OCI-LY1 (cell line): ENCODE data around the gene MED15.

ENCODE experiments used
- H2AFZ ChIP-seq: fragments of 200-600 bp; sonication (generic), shearing (Covaris generic); 2 replicates; pipeline ENCODE4 v1.6.0; 2014; ENCODE audit warnings: antibody characterized with exemption, mild to moderate bottlenecking, low read length
- H3F3A ChIP-seq: fragments of 200-600 bp; sonication (generic), shearing (Covaris generic); 2 replicates; pipeline ENCODE4 v1.6.0; 2014; ENCODE audit warnings: mild to moderate bottlenecking, antibody characterized with exemption, low read length, moderate library complexity; ENCODE audit not compliant: insufficient read depth
- H3K27ac ChIP-seq: fragments of 200-600 bp; sonication (generic); 2 replicates; pipeline ENCODE4 v1.5.1; 2014; ENCODE audit warnings: low read length, mixed run types, mild to moderate bottlenecking, low read depth; ENCODE audit not compliant: poor library complexity, severe bottlenecking
- H3K27me3 ChIP-seq: fragments of 200-600 bp; sonication (generic); 2 replicates; pipeline ENCODE4 v1.6.0; 2014; ENCODE audit warnings: antibody characterized with exemption, mild to moderate bottlenecking, low read length, moderate library complexity; ENCODE audit not compliant: insufficient read depth
- H3K36me3 ChIP-seq: fragments of 200-600 bp; sonication (generic); 2 replicates; pipeline ENCODE4 v1.6.1; 2014; ENCODE audit warnings: mild to moderate bottlenecking, antibody characterized with exemption, low read length, moderate library complexity, mixed read lengths; ENCODE audit not compliant: insufficient read depth
- H3K4me1 ChIP-seq: fragments of 200-600 bp; sonication (generic); 2 replicates; pipeline ENCODE4 v1.5.1; 2014; ENCODE audit warnings: mild to moderate bottlenecking, low read length, moderate library complexity; ENCODE audit not compliant: insufficient read depth, severe bottlenecking
- H3K4me2 ChIP-seq: fragments of 200-600 bp; sonication (generic), shearing (Covaris generic); 2 replicates; pipeline ENCODE4 v1.6.1; 2014; ENCODE audit warnings: low read length
- H3K4me3 ChIP-seq: fragments of 200-600 bp; sonication (generic); 2 replicates; pipeline ENCODE4 v1.5.1; 2014; ENCODE audit warnings: low read length, low read depth, mild to moderate bottlenecking, mixed read lengths; ENCODE audit not compliant: poor library complexity, severe bottlenecking
- H3K79me2 ChIP-seq: fragments of 200-600 bp; shearing (Covaris generic); 2 replicates; pipeline ENCODE4 v1.6.1; 2016; ENCODE audit warnings: mixed run types, low read length, mixed read lengths; ENCODE audit not compliant: insufficient read depth
- H3K9ac ChIP-seq: fragments of 200-600 bp; sonication (generic), shearing (Covaris generic); 2 replicates; pipeline ENCODE4 v1.6.1; 2014; ENCODE audit warnings: mild to moderate bottlenecking, low read length, mixed read lengths
- H3K9me2 ChIP-seq: fragments of 200-600 bp; sonication (generic), shearing (Covaris generic); 2 replicates; pipeline ENCODE4 v1.6.1; 2014; ENCODE audit warnings: low read depth, mild to moderate bottlenecking, low read length, mixed read lengths
- H3K9me3 ChIP-seq: fragments of 200-600 bp; shearing (Covaris generic); 2 replicates; pipeline ENCODE4 v1.6.1; 2014; ENCODE audit warnings: low read length, mixed read lengths
- H4K20me1 ChIP-seq: fragments of 200-600 bp; sonication (generic), shearing (Covaris generic); 2 replicates; pipeline ENCODE4 v1.6.0; 2016; ENCODE audit warnings: mild to moderate bottlenecking, low read length; ENCODE audit not compliant: insufficient read depth
- CTCF ChIP-seq: fragments of 200-600 bp; sonication (generic), shearing (Covaris generic); IDR thresholded peaks from 2 replicates; pipeline ENCODE4 v1.5.1; 2017; ENCODE audit warnings: mild to moderate bottlenecking, antibody characterized with exemption, low read length, moderate library complexity, mixed read lengths
- EZH2 ChIP-seq: fragments of 200-600 bp; sonication (generic), shearing (Covaris generic); IDR thresholded peaks from 2 replicates; pipeline ENCODE4 v1.8.0; 2017; ENCODE audit warnings: borderline replicate concordance, mixed run types, mild to moderate bottlenecking, antibody characterized with exemption, low read length, moderate library complexity, mixed read lengths

The MED15 gene

DNA sequence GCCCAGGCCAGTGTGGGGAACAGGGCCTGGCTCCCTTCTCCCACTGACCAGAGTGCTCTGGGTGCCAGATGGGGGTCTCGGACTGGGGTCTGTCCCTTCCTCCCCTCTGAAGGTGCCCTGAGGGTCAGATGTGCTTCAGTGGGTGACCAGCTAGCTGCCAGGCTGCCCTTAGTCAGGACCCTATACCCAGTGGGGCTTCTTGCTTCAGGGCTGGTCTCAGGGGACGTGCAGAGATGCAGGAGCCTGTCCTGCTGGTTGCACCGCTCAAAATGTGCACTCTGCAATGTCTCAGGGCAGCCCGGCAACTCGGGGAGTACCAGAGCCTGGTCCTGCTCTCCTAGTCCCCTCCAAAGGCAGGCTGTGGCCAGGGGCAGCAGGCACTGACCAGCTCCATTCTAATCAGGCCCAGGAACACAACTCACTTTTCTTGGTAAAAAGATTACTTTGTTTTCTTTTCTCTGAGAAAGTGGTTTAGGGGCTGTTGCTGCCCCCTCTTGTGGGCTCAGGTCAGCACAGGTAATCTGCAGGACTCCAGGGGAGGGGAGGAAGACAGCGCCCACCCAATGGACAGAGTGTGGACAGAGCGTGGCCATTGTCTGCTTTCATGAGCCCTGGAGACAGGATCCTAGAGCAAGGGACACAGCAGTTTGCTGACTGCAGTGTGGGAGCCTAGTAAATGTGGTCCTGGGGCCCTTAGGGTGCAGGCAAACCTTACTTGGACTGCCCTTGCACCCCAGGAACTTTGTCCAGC is 80.9 kb downstream of the MED15 start:
- H3K27me3 ChIP-seq = no peaks in the 10 kb centered on the region
- no peaks in the 10 kb centered on the region for H3F3A ChIP-seq
- H3K9me2 ChIP-seq = no peaks in the 10 kb centered on the region
- no peaks in the 10 kb centered on the region for H3K9me3 ChIP-seq
- H3K4me1 ChIP-seq = no peaks in the 10 kb centered on the region
- no peak overlapping the region for H2AFZ ChIP-seq
- TF ChIP-seq EZH2 (no peak), CTCF (no peak)
- no peak overlapping the region for H3K27ac ChIP-seq
- H3K79me2 ChIP-seq = no peaks in the 10 kb centered on the region
- no peak overlapping the region for H3K9ac ChIP-seq
- H4K20me1 ChIP-seq = no peaks in the 10 kb centered on the region
- H3K36me3 ChIP-seq = peaks cover 40% of the 10 kb centered on the region
- no peak overlapping the region for H3K4me3 ChIP-seq
- no peak overlapping the region for H3K4me2 ChIP-seq

DNA sequence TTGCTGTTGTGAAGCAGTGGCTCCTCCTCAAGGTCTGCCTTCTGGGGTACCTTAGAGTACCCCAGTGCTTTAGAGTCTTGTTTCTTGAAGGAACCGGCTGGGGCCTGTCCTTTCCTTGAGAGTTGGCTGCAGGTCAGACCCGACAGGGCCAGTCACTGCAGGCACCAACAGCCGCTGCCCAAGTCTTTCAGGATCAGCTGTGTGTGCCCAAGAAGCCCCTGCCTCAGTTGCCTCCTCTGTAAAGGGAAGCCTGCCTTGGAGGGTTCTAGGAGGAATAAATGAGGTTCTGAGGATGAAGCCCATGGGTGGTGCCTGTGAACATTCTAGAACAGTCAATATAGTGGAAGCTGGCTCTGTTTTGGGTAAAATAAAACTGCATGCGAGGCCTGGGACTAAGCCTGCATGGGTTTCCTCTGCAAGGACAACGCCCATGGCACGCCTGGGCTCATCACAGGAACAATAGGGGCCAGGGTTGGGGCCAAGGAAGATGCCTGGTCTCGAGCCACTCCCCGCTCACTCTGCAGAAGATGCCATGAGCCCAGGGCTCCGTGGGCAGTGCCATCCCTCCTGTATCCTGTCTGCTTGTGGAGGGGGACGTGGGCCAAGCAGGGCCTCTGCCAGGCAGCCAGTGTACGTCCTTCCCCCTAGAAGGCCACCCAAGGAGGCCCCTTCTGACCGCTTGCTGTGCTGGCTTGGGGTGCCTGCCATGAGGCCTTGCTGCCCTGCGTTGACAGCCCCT is 81.6 kb downstream of the MED15 start:
- no peak overlapping the region for H3K4me2 ChIP-seq
- peaks cover 33% of the 10 kb centered on the region for H3K36me3 ChIP-seq
- no peaks in the 10 kb centered on the region for H3K79me2 ChIP-seq
- no peaks in the 10 kb centered on the region for H3K9me2 ChIP-seq
- TF ChIP-seq EZH2 (no peak), CTCF (no peak)
- no peak overlapping the region for H2AFZ ChIP-seq
- H3K4me3 ChIP-seq = no peak overlapping the region
- no peaks in the 10 kb centered on the region for H3K9me3 ChIP-seq
- no peaks in the 10 kb centered on the region for H3K27me3 ChIP-seq
- no peaks in the 10 kb centered on the region for H4K20me1 ChIP-seq
- no peaks in the 10 kb centered on the region for H3K4me1 ChIP-seq
- no peaks in the 10 kb centered on the region for H3F3A ChIP-seq
- no peak overlapping the region for H3K27ac ChIP-seq
- H3K9ac ChIP-seq = no peak overlapping the region

GRCh38 chr22:20589614-20590476 is 82.4 kb downstream of the MED15 start:
- no peaks in the 10 kb centered on the region for H3K9me3 ChIP-seq
- no peaks in the 10 kb centered on the region for H3F3A ChIP-seq
- H3K4me3 ChIP-seq = no peak overlapping the region
- no peaks in the 10 kb centered on the region for H3K9me2 ChIP-seq
- H3K36me3 ChIP-seq = peaks cover 25% of the 10 kb centered on the region
- no peaks in the 10 kb centered on the region for H3K4me1 ChIP-seq
- TF ChIP-seq EZH2 (no peak), CTCF (no peak)
- no peak overlapping the region for H3K9ac ChIP-seq
- H3K79me2 ChIP-seq = no peaks in the 10 kb centered on the region
- no peaks in the 10 kb centered on the region for H4K20me1 ChIP-seq
- H2AFZ ChIP-seq = no peak overlapping the region
- no peaks in the 10 kb centered on the region for H3K27me3 ChIP-seq
- H3K4me2 ChIP-seq = no peak overlapping the region
- H3K27ac ChIP-seq = no peak overlapping the region
